Measurements from ENCODE around the gene ATXN1L.

DNA sequence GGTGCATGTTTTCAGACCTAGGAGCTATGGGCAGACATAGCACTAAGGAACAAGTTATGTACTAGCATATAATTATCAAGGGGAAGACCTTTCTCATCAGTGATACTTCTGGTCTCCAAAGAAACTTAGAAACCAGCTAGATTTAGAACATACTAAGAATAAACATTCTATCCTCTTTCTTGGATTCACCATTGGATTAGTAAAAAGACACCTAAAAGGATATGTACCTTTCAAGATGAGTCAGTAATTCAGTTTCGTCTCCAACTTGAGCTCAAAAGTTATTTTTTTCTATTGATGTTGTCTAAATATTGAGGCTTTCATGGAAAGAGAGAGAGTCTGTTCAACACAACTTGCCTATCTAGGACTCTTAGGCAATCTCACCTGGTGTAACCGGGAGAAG lies 25.0 kb downstream of the ATXN1L start:
- TF ChIP-seq EZH2 (IDR thresholded peaks at IDR 0.05; ENCODE audit: insufficient read depth, poor library complexity, severe bottlenecking) (no peak), EZH2phosphoT487 (IDR thresholded peaks at IDR 0.05; ENCODE audit: insufficient read depth, low read depth) (no peak)
